Prostate gland (tissue), 2 donors: ENCODE measurements around the gene TSHB. TPM values are rescaled to one million over a fixed set of nuclear protein-coding genes. Genes with fewer than 3 reads are reported as not detected.

ENCODE experiments used
- DNase-seq: peaks from one replicate; pipeline ENCODE4 v3.0.0-alpha.2; 2019; ENCODE audit warnings: low spot score
- H3K27ac ChIP-seq, 2 donors: fragments of 200-600 bp; sonication (generic); 2 replicates each; pipeline ENCODE4 v1.5.1; 2017 to 2019
- H3K27me3 ChIP-seq: fragments of 200-600 bp; sonication (generic); replicated peaks from 2 replicates; pipeline ENCODE4 v1.5.1; 2019; ENCODE audit not compliant: insufficient read depth
- H3K36me3 ChIP-seq, 2 donors: fragments of 200-600 bp; sonication (generic); 1 replicate in 1 of 2; 2 replicates in 1 of 2; pipeline versions ENCODE4 v1.5.1 to v1.8.1; 2017 to 2019
- H3K4me1 ChIP-seq: fragments of 200-600 bp; sonication (generic); replicated peaks from 2 replicates; pipeline ENCODE4 v1.5.1; 2019
- H3K4me3 ChIP-seq, 2 donors: fragments of 200-600 bp; sonication (generic); 2 replicates each; pipeline ENCODE4 v1.5.1; 2017 to 2019
- H3K9me3 ChIP-seq: fragments of 200-600 bp; sonication (generic); 2 replicates; pipeline ENCODE4 v1.5.1; 2017
- CTCF ChIP-seq, 4 experiments: fragments of 200-600 bp in 2 of 4; fragments of 450-650 bp in 2 of 4; sonication (generic) in 2 of 4; IDR thresholded peaks; 1 replicate in 3 of 4; 2 replicates in 1 of 4; pipeline ENCODE4 v1.5.1; 2016 to 2019; ENCODE audit warnings: antibody characterized with exemption in 4 of 4, mild to moderate bottlenecking in 2 of 4, moderate library complexity in 2 of 4
- POLR2A ChIP-seq: fragments of 450-650 bp; IDR thresholded peaks from one replicate; pipeline ENCODE4 v1.6.1; 2016; ENCODE audit warnings: antibody characterized with exemption, mild to moderate bottlenecking
- POLR2AphosphoS5 ChIP-seq: sonication (generic); formaldehyde crosslinking; IDR thresholded peaks from one replicate; pipeline ENCODE4 v1.6.1; 2017; ENCODE audit warnings: antibody characterized with exemption
- WGBS: methylation state at CpG from one replicate; pipeline ENCODE4 v1.1.5; 2018; 5-methylcytosine and 5-hydroxymethylcytosine counted together
- intact Hi-C: fragments of 100-400 bp; cut with DNase I; formaldehyde crosslinking; loops from one replicate; pipeline ENCODE4 v1.14.2; 2022
- total RNA-seq, 2 donors: library from RNA; depleted of rRNA; stranded (reverse); fragments of >200 nt; gene quantifications; one replicate each; pipeline ENCODE4 v1.1.0, GENCODE V29; 2016

Gene TSHB
- total RNA-seq, 2 donors from 2014 or later, result not detected

- DNase-seq, result no peak
- intact Hi-C loops, result no loop called here
- Histone ChIP-seq H3K36me3 (no peaks in the 10 kb centered on the region), H3K27me3 (no peaks in the 10 kb centered on the region), H3K4me1 (no peaks in the 10 kb centered on the region), H3K9me3 (no peaks in the 10 kb centered on the region), H3K4me3 (no peak overlapping the region), H3K27ac (peak overlapping the region in 1 of 2 donors; percentile 35)
- TF ChIP-seq POLR2AphosphoS5 (no peak), CTCF (IDR thresholded peaks at IDR 0.05) (no peak)
- 57% methylated on average over 7 of the region's 7 CpGs for WGBS
Observed at GRCh38 chr1:115063228-115063901, 33.7 kb downstream of the TSHB start.

GRCh38 chr1:115064461-115064860, 34.8 kb downstream of the TSHB start:
- H3K27me3 ChIP-seq, result no peaks in the 10 kb centered on the region
- no peaks in the 10 kb centered on the region for H3K9me3 ChIP-seq
- TF ChIP-seq CTCF (IDR thresholded peaks at IDR 0.05), result no peak
- no peak for TF ChIP-seq POLR2AphosphoS5
- no peak for TF ChIP-seq POLR2A
- no peaks in the 10 kb centered on the region for H3K4me1 ChIP-seq
- WGBS, result 95% methylated on average over 3 of the region's 3 CpGs
- intact Hi-C loops, result no loop called here
- no peak overlapping the region for H3K4me3 ChIP-seq
- no peak for DNase-seq
- H3K27ac ChIP-seq, result no peak overlapping the region
- no peaks in the 10 kb centered on the region for H3K36me3 ChIP-seq

- no peaks in the 10 kb centered on the region for H3K9me3 ChIP-seq
- WGBS, result 95% methylated on average over 6 of the region's 6 CpGs
- DNase-seq, result no peak
- TF ChIP-seq POLR2A (no peak), CTCF (IDR thresholded peaks at IDR 0.05) (no peak), POLR2AphosphoS5 (no peak)
- intact Hi-C loops, result no loop called here
- no peaks in the 10 kb centered on the region for H3K27me3 ChIP-seq
- H3K4me3 ChIP-seq, result no peak overlapping the region
- H3K36me3 ChIP-seq, result no peaks in the 10 kb centered on the region
- no peak overlapping the region for H3K27ac ChIP-seq
- no peaks in the 10 kb centered on the region for H3K4me1 ChIP-seq
Observed at GRCh38 chr1:115065021-115065420, 35.4 kb downstream of the TSHB start.

- Histone ChIP-seq H3K4me3 (no peak overlapping the region), H3K4me1 (no peaks in the 10 kb centered on the region), H3K27ac (peak overlapping the region; percentile 35 to 44), H3K9me3 (no peaks in the 10 kb centered on the region), H3K27me3 (no peaks in the 10 kb centered on the region), H3K36me3 (no peaks in the 10 kb centered on the region)
- intact Hi-C loops, result no loop called here
- 52% methylated on average over 8 of the region's 8 CpGs for WGBS
- peak; percentile 44 for DNase-seq
- TF ChIP-seq POLR2A (no peak), POLR2AphosphoS5 (peak; percentile 54)
Observed at GRCh38 chr1:115067161-115067859, 37.7 kb downstream of the TSHB start.

GRCh38 chr1:115068826-115069585, 39.4 kb downstream of the TSHB start:
- DNase-seq, result peak; percentile 60
- Histone ChIP-seq H3K9me3 (no peaks in the 10 kb centered on the region), H3K4me3 (no peak overlapping the region), H3K27me3 (no peaks in the 10 kb centered on the region), H3K36me3 (no peaks in the 10 kb centered on the region), H3K27ac (peak overlapping the region; percentile 35 to 44), H3K4me1 (no peaks in the 10 kb centered on the region)
- no peak for TF ChIP-seq POLR2AphosphoS5
- no peak for TF ChIP-seq POLR2A
- TF ChIP-seq CTCF (IDR thresholded peaks at IDR 0.05), result no peak
- WGBS, result 38% methylated on average over 12 of the region's 12 CpGs
- intact Hi-C loops, result no loop called here
